ENCODE results near the gene WNT8A. TPM values are rescaled to one million over a fixed set of nuclear protein-coding genes. Genes with fewer than 3 reads are reported as not detected.

Gene WNT8A
- total RNA-seq, 6 donors from 2014 or later = not detected

DNA sequence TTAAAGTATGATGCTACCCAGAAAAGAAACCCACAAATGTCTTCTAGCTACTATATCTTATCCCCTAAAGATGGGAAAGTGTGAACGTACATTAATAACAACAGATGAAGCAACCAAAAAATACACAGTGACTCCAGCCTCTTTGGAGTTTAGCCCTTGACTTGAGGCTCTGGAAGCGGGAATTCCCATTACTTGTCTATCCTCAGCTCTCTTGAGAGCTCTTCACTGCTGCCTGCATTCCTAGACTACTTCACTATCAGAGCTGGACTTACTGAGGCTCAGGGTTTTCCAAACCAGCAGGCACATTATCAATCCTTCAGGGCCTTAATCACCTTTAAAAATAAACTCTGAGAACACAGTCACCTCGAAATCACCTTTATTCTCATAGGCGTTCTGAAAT lies 56.4 kb downstream of the WNT8A start:
- H3K4me3 ChIP-seq = no peak overlapping the region
- no peaks in the 10 kb centered on the region for H3K9me3 ChIP-seq
- H3K36me3 ChIP-seq = no peaks in the 10 kb centered on the region
- H3K4me1 ChIP-seq = peaks cover 0 to 10% (median 1%) of the 10 kb centered on the region in 4 donors
- 55 to 70% methylated on average over 4 of the region's 4 CpGs for WGBS, 2 donors
- no peak for ATAC-seq (ENCODE audit: low FRiP score in 2 of 2)
- peak in 1 of 2 donors; percentile 22 for DNase-seq
- no peaks in the 10 kb centered on the region for H3K27me3 ChIP-seq
- TF ChIP-seq EP300 (IDR thresholded peaks at IDR 0.05) = no peak
- no peak for TF ChIP-seq POLR2A (IDR thresholded peaks at IDR 0.05)
- TF ChIP-seq, protein P1, sequence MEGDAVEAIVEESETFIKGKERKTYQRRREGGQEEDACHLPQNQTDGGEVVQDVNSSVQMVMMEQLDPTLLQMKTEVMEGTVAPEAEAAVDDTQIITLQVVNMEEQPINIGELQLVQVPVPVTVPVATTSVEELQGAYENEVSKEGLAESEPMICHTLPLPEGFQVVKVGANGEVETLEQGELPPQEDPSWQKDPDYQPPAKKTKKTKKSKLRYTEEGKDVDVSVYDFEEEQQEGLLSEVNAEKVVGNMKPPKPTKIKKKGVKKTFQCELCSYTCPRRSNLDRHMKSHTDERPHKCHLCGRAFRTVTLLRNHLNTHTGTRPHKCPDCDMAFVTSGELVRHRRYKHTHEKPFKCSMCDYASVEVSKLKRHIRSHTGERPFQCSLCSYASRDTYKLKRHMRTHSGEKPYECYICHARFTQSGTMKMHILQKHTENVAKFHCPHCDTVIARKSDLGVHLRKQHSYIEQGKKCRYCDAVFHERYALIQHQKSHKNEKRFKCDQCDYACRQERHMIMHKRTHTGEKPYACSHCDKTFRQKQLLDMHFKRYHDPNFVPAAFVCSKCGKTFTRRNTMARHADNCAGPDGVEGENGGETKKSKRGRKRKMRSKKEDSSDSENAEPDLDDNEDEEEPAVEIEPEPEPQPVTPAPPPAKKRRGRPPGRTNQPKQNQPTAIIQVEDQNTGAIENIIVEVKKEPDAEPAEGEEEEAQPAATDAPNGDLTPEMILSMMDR (IDR thresholded peaks at IDR 0.05) = no peak
- TF ChIP-seq POLR2AphosphoS5 (IDR thresholded peaks at IDR 0.05) = no peak
- H3K27ac ChIP-seq = no peak overlapping the region

Small RNA genes lying within 50 kb of the gene (small RNA-seq; reads per million reads assigned to genes)
- gene RNU6-1148P (0 reads per million in 4 donors), gene RNU6-460P (0 to 0.44 (median 0.03) reads per million in 4 donors), gene RNU6-888P (0 reads per million in 4 donors)

Other genes starting within 250 kb of the WNT8A start
- not detected for gene MYOT, start 216.2 kb upstream of the WNT8A start, total RNA-seq
- not detected for gene PKD2L2, start 194.6 kb upstream of the WNT8A start, total RNA-seq
- gene FAM13B, start 51.0 kb upstream of the WNT8A start, total RNA-seq = 10 to 100 TPM; 27.1 to 62.9 (median 40.7) TPM
- 10 to 100 TPM in 1 of 6 donors, 1 to 10 TPM in 4, not detected in 1; 1.6 to 22.8 (median 4.4) TPM for gene NME5, start 55.4 kb downstream of the WNT8A start, total RNA-seq
- gene BRD8, start 94.6 kb downstream of the WNT8A start, total RNA-seq = 100 to 1,000 TPM in 1 of 6 donors, 10 to 100 TPM in 5; 26.9 to 210 (median 47.6) TPM
- gene KIF20A, start 95.1 kb downstream of the WNT8A start, total RNA-seq = 1 to 10 TPM; 1.0 to 3.0 (median 1.8) TPM
- gene CDC23, start 129.3 kb downstream of the WNT8A start, total RNA-seq = 10 to 100 TPM in 4 of 6 donors, 1 to 10 TPM in 2; 8.4 to 23.2 (median 17.3) TPM
- under 1 TPM in 5 of 6 donors, not detected in 1; 0.30 to 0.86 (median 0.33) TPM for gene GFRA3, start 190.6 kb downstream of the WNT8A start, total RNA-seq
- under 1 TPM in 4 of 6 donors, not detected in 2; 0.37 to 0.67 (median 0.54) TPM for gene CDC25C, start 247.8 kb downstream of the WNT8A start, total RNA-seq

Measured in upper lobe of left lung (tissue), 6 donors.